ENCODE measurements around the gene CADPS2.

The CADPS2 gene

GRCh38 chr7:122515404-122515803, 370.9 kb downstream of the CADPS2 start:
- Histone ChIP-seq H3K27me3 (ENCODE audit: insufficient read depth, low read length) (no peaks in the 10 kb centered on the region), H3K4me1 (ENCODE audit: insufficient read depth, low read length, severe bottlenecking) (no peaks in the 10 kb centered on the region), H4K20me1 (ENCODE audit: insufficient read depth, low read length) (no peaks in the 10 kb centered on the region), H3K9ac (ENCODE audit: low read length) (no peak overlapping the region), H3K79me2 (ENCODE audit: insufficient read depth, low read length) (no peaks in the 10 kb centered on the region), H3K4me2 (ENCODE audit: low read length) (no peak overlapping the region), H3K36me3 (ENCODE audit: insufficient read depth, low read length) (no peaks in the 10 kb centered on the region), H3K4me3 (ENCODE audit: low read depth, low read length, poor library complexity, severe bottlenecking) (no peak overlapping the region), H3K9me2 (ENCODE audit: low read depth, low read length) (no peaks in the 10 kb centered on the region), H3K9me3 (ENCODE audit: low read length) (no peaks in the 10 kb centered on the region), H2AFZ (ENCODE audit: low read length) (no peak overlapping the region), H3F3A (ENCODE audit: insufficient read depth, low read length) (no peaks in the 10 kb centered on the region), H3K27ac (ENCODE audit: low read depth, low read length, poor library complexity, severe bottlenecking) (no peak overlapping the region)
- no peak for TF ChIP-seq CTCF (IDR thresholded peaks at IDR 0.05; ENCODE audit: low read length)
- TF ChIP-seq EZH2 (IDR thresholded peaks at IDR 0.05; ENCODE audit: borderline replicate concordance, low read length), result no peak

GRCh38 chr7:122511268-122511667, 375.0 kb downstream of the CADPS2 start:
- Histone ChIP-seq H3K36me3 (ENCODE audit: insufficient read depth, low read length) (no peaks in the 10 kb centered on the region), H3K79me2 (ENCODE audit: insufficient read depth, low read length) (no peaks in the 10 kb centered on the region), H3K27me3 (ENCODE audit: insufficient read depth, low read length) (no peaks in the 10 kb centered on the region), H3K9me3 (ENCODE audit: low read length) (no peaks in the 10 kb centered on the region), H4K20me1 (ENCODE audit: insufficient read depth, low read length) (no peaks in the 10 kb centered on the region), H3F3A (ENCODE audit: insufficient read depth, low read length) (no peaks in the 10 kb centered on the region), H3K4me1 (ENCODE audit: insufficient read depth, low read length, severe bottlenecking) (no peaks in the 10 kb centered on the region), H3K27ac (ENCODE audit: low read depth, low read length, poor library complexity, severe bottlenecking) (no peak overlapping the region), H3K4me2 (ENCODE audit: low read length) (no peak overlapping the region), H3K9me2 (ENCODE audit: low read depth, low read length) (no peaks in the 10 kb centered on the region), H3K9ac (ENCODE audit: low read length) (no peak overlapping the region), H2AFZ (ENCODE audit: low read length) (no peak overlapping the region), H3K4me3 (ENCODE audit: low read depth, low read length, poor library complexity, severe bottlenecking) (no peak overlapping the region)
- no peak for TF ChIP-seq CTCF (IDR thresholded peaks at IDR 0.05; ENCODE audit: low read length)
- no peak for TF ChIP-seq EZH2 (IDR thresholded peaks at IDR 0.05; ENCODE audit: borderline replicate concordance, low read length)

- Histone ChIP-seq H3K4me3 (ENCODE audit: low read depth, low read length, poor library complexity, severe bottlenecking) (no peak overlapping the region), H3K9me3 (ENCODE audit: low read length) (no peaks in the 10 kb centered on the region), H3K79me2 (ENCODE audit: insufficient read depth, low read length) (no peaks in the 10 kb centered on the region), H3F3A (ENCODE audit: insufficient read depth, low read length) (no peaks in the 10 kb centered on the region), H2AFZ (ENCODE audit: low read length) (no peak overlapping the region), H3K4me1 (ENCODE audit: insufficient read depth, low read length, severe bottlenecking) (no peaks in the 10 kb centered on the region), H3K9me2 (ENCODE audit: low read depth, low read length) (no peaks in the 10 kb centered on the region), H3K27me3 (ENCODE audit: insufficient read depth, low read length) (no peaks in the 10 kb centered on the region), H3K36me3 (ENCODE audit: insufficient read depth, low read length) (no peaks in the 10 kb centered on the region), H4K20me1 (ENCODE audit: insufficient read depth, low read length) (no peaks in the 10 kb centered on the region), H3K4me2 (ENCODE audit: low read length) (no peak overlapping the region), H3K9ac (ENCODE audit: low read length) (no peak overlapping the region), H3K27ac (ENCODE audit: low read depth, low read length, poor library complexity, severe bottlenecking) (no peak overlapping the region)
- TF ChIP-seq EZH2 (IDR thresholded peaks at IDR 0.05; ENCODE audit: borderline replicate concordance, low read length), result no peak
These were observed 378.7 kb downstream of the CADPS2 start for GRCh38 chr7:122507591-122507990.

GRCh38 chr7:122492007-122492406, 394.3 kb downstream of the CADPS2 start:
- Histone ChIP-seq H3K4me1 (ENCODE audit: insufficient read depth, low read length, severe bottlenecking) (no peaks in the 10 kb centered on the region), H4K20me1 (ENCODE audit: insufficient read depth, low read length) (no peaks in the 10 kb centered on the region), H3F3A (ENCODE audit: insufficient read depth, low read length) (no peaks in the 10 kb centered on the region), H3K9me2 (ENCODE audit: low read depth, low read length) (no peaks in the 10 kb centered on the region), H3K36me3 (ENCODE audit: insufficient read depth, low read length) (no peaks in the 10 kb centered on the region), H3K9me3 (ENCODE audit: low read length) (no peaks in the 10 kb centered on the region), H3K4me2 (ENCODE audit: low read length) (no peak overlapping the region), H3K79me2 (ENCODE audit: insufficient read depth, low read length) (no peaks in the 10 kb centered on the region), H3K27ac (ENCODE audit: low read depth, low read length, poor library complexity, severe bottlenecking) (no peak overlapping the region), H2AFZ (ENCODE audit: low read length) (no peak overlapping the region), H3K27me3 (ENCODE audit: insufficient read depth, low read length) (no peaks in the 10 kb centered on the region), H3K9ac (ENCODE audit: low read length) (no peak overlapping the region), H3K4me3 (ENCODE audit: low read depth, low read length, poor library complexity, severe bottlenecking) (no peak overlapping the region)
- TF ChIP-seq CTCF (IDR thresholded peaks at IDR 0.05; ENCODE audit: low read length) (no peak), EZH2 (IDR thresholded peaks at IDR 0.05; ENCODE audit: borderline replicate concordance, low read length) (no peak)
